AG09309 (cell line): ENCODE measurements around the gene PLCB4.
A peak's percentile ranks its signal among the peaks of the same experiment; 100 is the strongest.

Experiments used
- DNase-seq: peaks from one replicate; pipeline ENCODE4 v3.0.0-alpha.2; 2010; ENCODE audit warnings: low read depth
- H3K4me3 ChIP-seq: 2 replicates; pipeline ENCODE4 v1.5.1; 2011; ENCODE audit warnings: mild to moderate bottlenecking, low read depth, low read length, moderate library complexity; ENCODE audit not compliant: control insufficient read depth
- CTCF ChIP-seq: IDR thresholded peaks from 2 replicates; pipeline ENCODE4 v1.5.1; 2011; ENCODE audit warnings: mild to moderate bottlenecking, low read depth, low read length, inconsistent platforms; ENCODE audit not compliant: insufficient read depth, control insufficient read depth; ENCODE audit errors: missing control alignments

Gene PLCB4

GRCh38 chr20:9165261-9165660 is 96.4 kb downstream of the PLCB4 start:
- no peak for TF ChIP-seq CTCF
- no peak for DNase-seq
- no peak overlapping the region for H3K4me3 ChIP-seq

- no peak overlapping the region for H3K4me3 ChIP-seq
- no peak for TF ChIP-seq CTCF
- no peak for DNase-seq
Measured at GRCh38 chr20:9166153-9166780, 97.4 kb downstream of the PLCB4 start.

- DNase-seq, result no peak
- no peak overlapping the region for H3K4me3 ChIP-seq
- no peak for TF ChIP-seq CTCF
Measured at GRCh38 chr20:9169409-9169808, 100.5 kb downstream of the PLCB4 start.

GRCh38 chr20:9172851-9173250 is 104.0 kb downstream of the PLCB4 start:
- H3K4me3 ChIP-seq, result no peak overlapping the region
- DNase-seq, result no peak
- TF ChIP-seq CTCF, result peak; percentile 20

- no peak for DNase-seq
- no peak for TF ChIP-seq CTCF
- H3K4me3 ChIP-seq, result no peak overlapping the region
Measured at GRCh38 chr20:9177278-9177677, 108.4 kb downstream of the PLCB4 start.

- no peak for DNase-seq
- TF ChIP-seq CTCF, result no peak
- no peak overlapping the region for H3K4me3 ChIP-seq
Measured at GRCh38 chr20:9179193-9179802, 110.4 kb downstream of the PLCB4 start.
